Breast epithelium (tissue), 4 donors: ENCODE measurements around the gene PMM2. TPM values are rescaled to one million over a fixed set of nuclear protein-coding genes. Genes with fewer than 3 reads are reported as not detected.
A peak's percentile ranks its signal among the peaks of the same experiment; 100 is the strongest.

ENCODE experiments used
- DNase-seq, 2 donors: peaks; one replicate each; pipeline ENCODE4 v3.0.0-alpha.2; 2019; ENCODE audit warnings: low spot score in 2 of 2
- H3K27ac ChIP-seq, 2 donors: fragments of 200-600 bp; sonication (generic) in 1 of 2; one replicate each; pipeline ENCODE4 v1.5.1; 2016 to 2019; ENCODE audit warnings: mild to moderate bottlenecking in 1 of 2
- H3K27me3 ChIP-seq, 2 donors: fragments of 200-600 bp; sonication (generic) in 1 of 2; one replicate each; pipeline versions ENCODE4 v1.5.1 to v1.6.0; 2017 to 2019; ENCODE audit warnings: control low read depth in 1 of 2, mild to moderate bottlenecking in 1 of 2
- H3K36me3 ChIP-seq: fragments of 200-600 bp; one replicate; pipeline ENCODE4 v1.5.1; 2019
- H3K4me1 ChIP-seq, 2 donors: fragments of 200-600 bp; sonication (generic); one replicate each; pipeline ENCODE4 v1.5.1; 2016 to 2019; ENCODE audit warnings: control low read depth in 1 of 2
- H3K4me3 ChIP-seq, 3 donors: fragments of 200-600 bp; sonication (generic); 1 replicate in 2 of 3; 2 replicates in 1 of 3; pipeline ENCODE4 v1.5.1; 2016 to 2019; ENCODE audit warnings: mild to moderate bottlenecking in 3 of 3, moderate library complexity in 2 of 3
- H3K9me3 ChIP-seq, 2 donors: fragments of 200-600 bp; sonication (generic) in 1 of 2; one replicate each; pipeline ENCODE4 v1.5.1; 2016 to 2019; ENCODE audit warnings: control low read depth in 1 of 2
- POLR2A ChIP-seq: fragments of 450-650 bp; IDR thresholded peaks from one replicate; pipeline ENCODE4 v1.6.1; 2016; ENCODE audit warnings: antibody characterized with exemption, mild to moderate bottlenecking, moderate library complexity
- POLR2AphosphoS5 ChIP-seq, 3 donors: sonication (generic); formaldehyde crosslinking; IDR thresholded peaks; one replicate each; pipeline ENCODE4 v1.6.1; 2017; ENCODE audit warnings: antibody characterized with exemption in 3 of 3
- intact Hi-C: fragments of 100-400 bp; cut with DNase I; formaldehyde crosslinking; loops from one replicate; pipeline ENCODE4 v1.15.1; 2023; ENCODE audit warnings: low total_unique reads
- total RNA-seq, 3 donors: library from RNA; depleted of rRNA; stranded (reverse); fragments of >200 nt; gene quantifications; one replicate each; pipeline ENCODE4 v1.1.0, GENCODE V29; 2016
- TF ChIP-seq, protein P1 (sequence below), 3 donors: fragments of 450-650 bp; IDR thresholded peaks; one replicate each; pipeline ENCODE4 v1.5.1; 2016 to 2017; ENCODE audit warnings: antibody characterized with exemption in 3 of 3, mild to moderate bottlenecking in 3 of 3, moderate library complexity in 3 of 3

Gene PMM2
- total RNA-seq, 3 donors from 2014 or later: 21.4 to 36.4 (median 33.8) TPM

DNA sequence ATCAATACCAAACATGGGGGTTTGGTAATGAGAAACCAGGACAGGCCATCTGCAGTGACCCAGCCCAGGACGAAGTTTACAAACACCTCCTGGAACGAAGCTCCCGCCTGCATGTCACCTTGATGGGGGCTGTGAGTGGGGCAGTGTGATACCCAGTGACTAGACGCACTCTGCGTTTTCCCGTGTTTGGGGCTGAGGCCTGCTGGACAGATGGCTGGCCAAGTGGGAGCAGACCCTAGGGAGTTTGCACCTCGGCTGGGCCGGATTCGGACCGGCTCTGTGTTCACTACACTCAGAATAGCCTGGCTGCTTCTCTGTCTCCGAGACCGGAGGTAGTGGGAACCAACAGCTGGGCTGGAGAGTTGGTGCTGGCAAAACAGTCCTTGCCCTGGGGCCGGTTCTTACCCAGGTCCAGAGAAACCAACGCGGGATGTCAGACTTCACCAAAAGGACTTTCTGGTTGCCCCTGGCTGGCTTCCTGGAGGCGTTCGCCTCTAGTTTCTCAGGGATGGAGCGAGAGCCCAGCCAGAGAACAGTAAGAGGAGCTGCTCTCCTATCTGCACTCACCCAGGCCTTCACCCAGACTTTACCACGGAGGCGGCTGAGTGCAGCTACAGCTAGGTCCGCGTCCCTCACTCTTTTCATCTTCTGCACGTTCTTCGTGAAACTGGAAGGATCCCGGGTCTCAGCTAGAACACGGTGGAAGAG, 50.7 kb downstream of the PMM2 start:
- intact Hi-C loops: no loop called here
- TF ChIP-seq POLR2A (no peak), POLR2AphosphoS5 (IDR thresholded peaks at IDR 0.05) (no peak)
- TF ChIP-seq, protein P1, sequence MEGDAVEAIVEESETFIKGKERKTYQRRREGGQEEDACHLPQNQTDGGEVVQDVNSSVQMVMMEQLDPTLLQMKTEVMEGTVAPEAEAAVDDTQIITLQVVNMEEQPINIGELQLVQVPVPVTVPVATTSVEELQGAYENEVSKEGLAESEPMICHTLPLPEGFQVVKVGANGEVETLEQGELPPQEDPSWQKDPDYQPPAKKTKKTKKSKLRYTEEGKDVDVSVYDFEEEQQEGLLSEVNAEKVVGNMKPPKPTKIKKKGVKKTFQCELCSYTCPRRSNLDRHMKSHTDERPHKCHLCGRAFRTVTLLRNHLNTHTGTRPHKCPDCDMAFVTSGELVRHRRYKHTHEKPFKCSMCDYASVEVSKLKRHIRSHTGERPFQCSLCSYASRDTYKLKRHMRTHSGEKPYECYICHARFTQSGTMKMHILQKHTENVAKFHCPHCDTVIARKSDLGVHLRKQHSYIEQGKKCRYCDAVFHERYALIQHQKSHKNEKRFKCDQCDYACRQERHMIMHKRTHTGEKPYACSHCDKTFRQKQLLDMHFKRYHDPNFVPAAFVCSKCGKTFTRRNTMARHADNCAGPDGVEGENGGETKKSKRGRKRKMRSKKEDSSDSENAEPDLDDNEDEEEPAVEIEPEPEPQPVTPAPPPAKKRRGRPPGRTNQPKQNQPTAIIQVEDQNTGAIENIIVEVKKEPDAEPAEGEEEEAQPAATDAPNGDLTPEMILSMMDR (IDR thresholded peaks at IDR 0.05): no peak
- Histone ChIP-seq H3K27me3 (no peaks in the 10 kb centered on the region), H3K27ac (peak overlapping the region in 1 of 2 donors; percentile 74), H3K4me1 (no peaks in the 10 kb centered on the region), H3K9me3 (no peaks in the 10 kb centered on the region), H3K36me3 (no peaks in the 10 kb centered on the region), H3K4me3 (no peak overlapping the region)
- no peak for DNase-seq

- Histone ChIP-seq H3K4me3 (no peak overlapping the region), H3K27ac (peak overlapping the region in 1 of 2 donors; percentile 74), H3K4me1 (no peaks in the 10 kb centered on the region), H3K27me3 (no peaks in the 10 kb centered on the region), H3K36me3 (no peaks in the 10 kb centered on the region), H3K9me3 (no peaks in the 10 kb centered on the region)
- TF ChIP-seq POLR2AphosphoS5 (IDR thresholded peaks at IDR 0.05) (no peak), POLR2A (no peak)
- TF ChIP-seq, protein P1 (IDR thresholded peaks at IDR 0.05): no peak
- intact Hi-C loops: no loop called here
- no peak for DNase-seq
These were observed 51.3 kb downstream of the PMM2 start for GRCh38 chr16:8848939-8849391.

GRCh38 chr16:8849411-8850011, 51.9 kb downstream of the PMM2 start:
- no peak for DNase-seq
- Histone ChIP-seq H3K9me3 (no peaks in the 10 kb centered on the region), H3K4me1 (no peaks in the 10 kb centered on the region), H3K27me3 (no peaks in the 10 kb centered on the region), H3K27ac (peak overlapping the region in 1 of 2 donors; percentile 74), H3K36me3 (no peaks in the 10 kb centered on the region), H3K4me3 (no peak overlapping the region)
- TF ChIP-seq POLR2AphosphoS5 (IDR thresholded peaks at IDR 0.05) (no peak), POLR2A (no peak)
- TF ChIP-seq, protein P1 (IDR thresholded peaks at IDR 0.05): no peak
- intact Hi-C loops: no loop called here

DNA sequence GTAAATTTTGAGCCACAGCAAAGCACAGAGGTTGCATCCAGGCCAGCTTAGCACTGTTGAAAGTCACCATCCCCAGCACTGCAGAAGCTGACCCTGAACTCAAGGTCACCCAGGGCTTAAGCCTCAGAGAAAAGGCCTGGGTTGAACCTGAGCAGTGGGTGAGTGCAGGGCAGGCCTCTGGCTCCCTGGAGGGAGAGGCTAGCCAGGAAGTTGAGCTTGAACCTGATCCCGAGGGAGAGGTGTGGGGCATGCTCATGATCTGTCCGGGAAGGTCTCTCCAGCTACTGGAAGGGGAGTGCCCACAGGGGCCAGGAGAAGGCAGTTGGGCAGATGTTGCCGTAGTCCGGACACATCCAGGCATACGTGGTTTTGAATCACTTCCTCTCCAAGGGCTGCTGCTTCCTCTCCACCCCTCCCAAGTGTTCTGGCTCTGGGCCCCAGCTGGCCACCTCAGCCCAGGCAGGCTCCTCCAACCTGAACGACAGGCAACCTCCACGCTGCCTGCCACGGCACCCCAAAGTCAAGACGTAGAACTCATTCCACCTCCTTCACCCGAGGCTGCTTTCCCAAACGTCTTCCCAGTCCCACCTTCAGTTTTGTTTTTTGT, 52.7 kb downstream of the PMM2 start:
- no peak for TF ChIP-seq POLR2A
- peak in 1 of 3 donors; percentile 73 for TF ChIP-seq POLR2AphosphoS5 (IDR thresholded peaks at IDR 0.05)
- TF ChIP-seq, protein P1 (IDR thresholded peaks at IDR 0.05): no peak
- Histone ChIP-seq H3K36me3 (no peaks in the 10 kb centered on the region), H3K4me3 (no peak overlapping the region), H3K27me3 (no peaks in the 10 kb centered on the region), H3K27ac (peak overlapping the region; percentile 45 to 74), H3K9me3 (no peaks in the 10 kb centered on the region), H3K4me1 (no peaks in the 10 kb centered on the region)
- DNase-seq: no peak
- intact Hi-C loops: no loop called here
